Mesenchymal stem cell (in vitro differentiated cells and primary cell): Measurements from ENCODE around the gene MYCBPAP.

Experiments used
- DNase-seq: peaks from one replicate; pipeline ENCODE4 v3.0.0-alpha.2; 2013
- H2AFZ ChIP-seq: one replicate; pipeline ENCODE4 v1.6.1; 2013; ENCODE audit warnings: low read depth, mild to moderate bottlenecking, control low read depth, inconsistent platforms, low read length, moderate library complexity
- H2AK5ac ChIP-seq: 2 replicates; pipeline ENCODE4 v1.6.1; 2013; ENCODE audit warnings: low read length, moderate library complexity, mild to moderate bottlenecking, inconsistent platforms; ENCODE audit not compliant: severe bottlenecking
- H2BK120ac ChIP-seq: one replicate; pipeline ENCODE4 v1.6.1; 2013; ENCODE audit warnings: low read depth, mild to moderate bottlenecking, inconsistent platforms, low read length, moderate library complexity
- H2BK12ac ChIP-seq, 2 experiments: one replicate each; pipeline ENCODE4 v1.6.1; 2013; ENCODE audit warnings: inconsistent platforms in 2 of 2, low read length in 2 of 2, mild to moderate bottlenecking in 2 of 2, moderate library complexity in 2 of 2, control low read depth in 1 of 2
- H2BK15ac ChIP-seq: one replicate; pipeline ENCODE4 v1.6.1; 2013; ENCODE audit warnings: mild to moderate bottlenecking, low read depth, inconsistent platforms; ENCODE audit not compliant: poor library complexity, severe bottlenecking
- H2BK5ac ChIP-seq: 2 replicates; pipeline ENCODE4 v1.6.1; 2013; ENCODE audit warnings: low read depth, mild to moderate bottlenecking, low read length, control low read depth, inconsistent platforms; ENCODE audit not compliant: poor library complexity, severe bottlenecking
- H3K14ac ChIP-seq, 2 experiments: one replicate each; pipeline ENCODE4 v1.6.1; 2013; ENCODE audit warnings: inconsistent platforms in 2 of 2, low read length in 2 of 2, control low read depth in 1 of 2, mild to moderate bottlenecking in 1 of 2, moderate library complexity in 1 of 2
- H3K18ac ChIP-seq, 2 experiments: one replicate each; pipeline ENCODE4 v1.6.1; 2013; ENCODE audit warnings: inconsistent platforms in 2 of 2, low read length in 2 of 2, control low read depth in 1 of 2, low read depth in 1 of 2, mild to moderate bottlenecking in 1 of 2
- H3K23ac ChIP-seq, 2 experiments: one replicate each; pipeline ENCODE4 v1.6.1; 2013; ENCODE audit warnings: inconsistent platforms in 2 of 2, low read length in 2 of 2, mild to moderate bottlenecking in 2 of 2, moderate library complexity in 2 of 2, control low read depth in 1 of 2
- H3K27ac ChIP-seq: 2 replicates; pipeline ENCODE4 v1.5.1; 2013; ENCODE audit warnings: mild to moderate bottlenecking, moderate library complexity, low read length, control low read depth, inconsistent platforms; ENCODE audit not compliant: poor library complexity, severe bottlenecking
- H3K27me3 ChIP-seq, 2 experiments: 2 replicates each; pipeline versions ENCODE4 v1.6.1 to v1.7.0; 2013; ENCODE audit warnings: low read length in 2 of 2, mild to moderate bottlenecking in 2 of 2, moderate library complexity in 2 of 2, control low read depth in 1 of 2, inconsistent platforms in 1 of 2; ENCODE audit not compliant: control insufficient read depth in 1 of 2, insufficient read depth in 1 of 2
- H3K36me3 ChIP-seq, 2 experiments: 2 replicates each; pipeline versions ENCODE4 v1.6.1 to v1.7.0; 2013; ENCODE audit warnings: low read length in 2 of 2, control low read depth in 1 of 2, inconsistent platforms in 1 of 2, low read depth in 1 of 2, mild to moderate bottlenecking in 1 of 2; ENCODE audit not compliant: insufficient read depth in 2 of 2, control insufficient read depth in 1 of 2
- H3K4ac ChIP-seq, 2 experiments: one replicate each; pipeline ENCODE4 v1.6.1; 2013; ENCODE audit warnings: inconsistent platforms in 2 of 2, low read length in 2 of 2, mild to moderate bottlenecking in 2 of 2, moderate library complexity in 2 of 2, control low read depth in 1 of 2, low read depth in 1 of 2
- H3K4me1 ChIP-seq: 2 replicates; pipeline ENCODE4 v1.6.1; 2013; ENCODE audit warnings: low read depth, low read length, control low read depth; ENCODE audit not compliant: control insufficient read depth, insufficient read depth
- H3K4me2 ChIP-seq: 2 replicates; pipeline ENCODE4 v1.6.1; 2013; ENCODE audit warnings: low read length, mild to moderate bottlenecking, inconsistent platforms; ENCODE audit not compliant: poor library complexity, severe bottlenecking
- H3K4me3 ChIP-seq, 2 experiments: 2 replicates each; pipeline versions ENCODE4 v1.5.1 to v1.7.0; 2013; ENCODE audit warnings: low read length in 2 of 2, mild to moderate bottlenecking in 2 of 2, control low read depth in 1 of 2, low read depth in 1 of 2; ENCODE audit not compliant: insufficient read depth in 1 of 2
- H3K79me1 ChIP-seq: replicated peaks from 2 replicates; pipeline ENCODE4 v1.6.1; 2013; ENCODE audit warnings: mild to moderate bottlenecking, control low read depth, low read length, inconsistent platforms; ENCODE audit not compliant: poor library complexity, severe bottlenecking
- H3K9ac ChIP-seq: 2 replicates; pipeline ENCODE4 v1.7.0; 2013; ENCODE audit warnings: mild to moderate bottlenecking, low read length, moderate library complexity
- H3K9me3 ChIP-seq: 2 replicates; pipeline ENCODE4 v1.7.0; 2013; ENCODE audit warnings: mild to moderate bottlenecking, low read length; ENCODE audit not compliant: control insufficient read depth
- H4K8ac ChIP-seq: one replicate; pipeline ENCODE4 v1.6.1; 2013; ENCODE audit warnings: inconsistent platforms, mild to moderate bottlenecking, low read length, moderate library complexity
- H4K91ac ChIP-seq: one replicate; pipeline ENCODE4 v1.6.1; 2013; ENCODE audit warnings: mild to moderate bottlenecking, low read length, inconsistent platforms
- WGBS: methylation state at CpG from one replicate; pipeline ENCODE4 v1.1.7; 2013; ENCODE audit warnings: mixed read lengths; 5-methylcytosine and 5-hydroxymethylcytosine counted together

The MYCBPAP gene

GRCh38 chr17:50545311-50545710 is 37.1 kb downstream of the MYCBPAP start:
- Histone ChIP-seq H2BK120ac (no peak overlapping the region), H3K14ac (no peak overlapping the region), H2AK5ac (no peak overlapping the region), H3K27ac (no peak overlapping the region), H3K18ac (no peak overlapping the region), H2AFZ (no peak overlapping the region), H2BK12ac (no peak overlapping the region), H3K27me3 (peaks cover 0 to 5% of the 10 kb centered on the region in 2 experiments), H2BK5ac (no peak overlapping the region), H4K8ac (no peak overlapping the region), H3K4me2 (no peak overlapping the region), H4K91ac (no peak overlapping the region), H3K9me3 (no peaks in the 10 kb centered on the region), H3K9ac (no peak overlapping the region), H3K23ac (no peak overlapping the region), H3K4me3 (no peak overlapping the region), H3K36me3 (peaks cover 17 to 22% of the 10 kb centered on the region in 2 experiments), H3K4ac (no peak overlapping the region), H2BK15ac (no peak overlapping the region), H3K79me1 (peaks cover 13% of the 10 kb centered on the region), H3K4me1 (peaks cover 28% of the 10 kb centered on the region)
- no peak for DNase-seq
- 74% methylated on average over 8 of the region's 8 CpGs for WGBS

- no peak for DNase-seq
- WGBS, result 56% methylated on average over 4 of the region's 4 CpGs
- Histone ChIP-seq H3K4me2 (no peak overlapping the region), H2BK120ac (no peak overlapping the region), H3K27ac (no peak overlapping the region), H3K4me3 (peak overlapping the region in 1 of 2 experiments; percentile 92), H3K14ac (no peak overlapping the region), H2BK5ac (no peak overlapping the region), H3K36me3 (peaks cover 28 to 34% of the 10 kb centered on the region in 2 experiments), H2AFZ (no peak overlapping the region), H3K4me1 (peaks cover 23% of the 10 kb centered on the region), H3K23ac (no peak overlapping the region), H3K79me1 (peaks cover 20% of the 10 kb centered on the region), H3K4ac (no peak overlapping the region), H4K8ac (no peak overlapping the region), H3K27me3 (peaks cover 0 to 5% of the 10 kb centered on the region in 2 experiments), H2BK12ac (no peak overlapping the region), H3K9me3 (no peaks in the 10 kb centered on the region), H2BK15ac (no peak overlapping the region), H3K9ac (peak overlapping the region; percentile 89), H4K91ac (no peak overlapping the region), H2AK5ac (no peak overlapping the region), H3K18ac (no peak overlapping the region)
These were observed 38.4 kb downstream of the MYCBPAP start for GRCh38 chr17:50546701-50547034.

- peak within 1 kb of the TSS; percentile 89 for H3K9ac ChIP-seq
- peak within 1 kb of the TSS; percentile 16 for H2AFZ ChIP-seq
- peak within 1 kb of the TSS; percentile 64 to 92 for H3K4me3 ChIP-seq
- H3K9me3 ChIP-seq, result no peaks in the 10 kb centered on the region
- no peak within 1 kb of the TSS for H3K27ac ChIP-seq
- peak within 1 kb of the TSS; percentile 78 for H2BK120ac ChIP-seq
- H2AK5ac ChIP-seq, result peak within 1 kb of the TSS; percentile 17
- peaks cover 20% of the 10 kb centered on the region for H3K79me1 ChIP-seq
- DNase-seq, result peak; percentile 89
- H4K8ac ChIP-seq, result peak within 1 kb of the TSS; percentile 49
- peak within 1 kb of the TSS in 1 of 2 experiments; percentile 1 for H3K4ac ChIP-seq
- peak within 1 kb of the TSS; percentile 40 for H3K4me2 ChIP-seq
- H3K4me1 ChIP-seq, result peaks cover 21% of the 10 kb centered on the region
- peaks cover 33 to 38% of the 10 kb centered on the region in 2 experiments for H3K36me3 ChIP-seq
- H3K23ac ChIP-seq, result no peak within 1 kb of the TSS
- peak within 1 kb of the TSS in 1 of 2 experiments; percentile 56 for H3K14ac ChIP-seq
- peak within 1 kb of the TSS; percentile 92 for H2BK15ac ChIP-seq
- H3K18ac ChIP-seq, result peak within 1 kb of the TSS; percentile 40 to 76
- H4K91ac ChIP-seq, result peak within 1 kb of the TSS; percentile 89
- peaks cover 0 to 5% of the 10 kb centered on the region in 2 experiments for H3K27me3 ChIP-seq
- H2BK12ac ChIP-seq, result peak within 1 kb of the TSS in 1 of 2 experiments; percentile 25
- no peak within 1 kb of the TSS for H2BK5ac ChIP-seq
- WGBS, result 1% methylated on average over 40 of the region's 42 CpGs
These were observed 38.9 kb downstream of the MYCBPAP start, which contains the start of gene SPATA20 for GRCh38 chr17:50547035-50547735. TSS of gene SPATA20 (plus strand) at chr17:50547174. CDS start at chr17:50547209, 35 bp downstream.

GRCh38 chr17:50547736-50548083 is 39.5 kb downstream of the MYCBPAP start:
- H2AFZ ChIP-seq, result no peak overlapping the region
- no peak overlapping the region for H2AK5ac ChIP-seq
- H3K9me3 ChIP-seq, result no peaks in the 10 kb centered on the region
- H3K23ac ChIP-seq, result no peak overlapping the region
- peak overlapping the region in 1 of 2 experiments; percentile 13 for H3K14ac ChIP-seq
- peaks cover 18% of the 10 kb centered on the region for H3K4me1 ChIP-seq
- peaks cover 20% of the 10 kb centered on the region for H3K79me1 ChIP-seq
- peaks cover 36 to 38% of the 10 kb centered on the region in 2 experiments for H3K36me3 ChIP-seq
- WGBS, result 71% methylated on average over 2 of the region's 5 CpGs
- H3K27ac ChIP-seq, result no peak overlapping the region
- peak overlapping the region; percentile 5 for H4K91ac ChIP-seq
- H3K27me3 ChIP-seq, result peaks cover 0 to 5% of the 10 kb centered on the region in 2 experiments
- H3K9ac ChIP-seq, result peak overlapping the region; percentile 89
- H3K4ac ChIP-seq, result peak overlapping the region in 1 of 2 experiments; percentile 1
- no peak overlapping the region for H2BK15ac ChIP-seq
- DNase-seq, result no peak
- no peak overlapping the region for H2BK5ac ChIP-seq
- H4K8ac ChIP-seq, result peak overlapping the region; percentile 49
- H2BK12ac ChIP-seq, result no peak overlapping the region
- no peak overlapping the region for H2BK120ac ChIP-seq
- no peak overlapping the region for H3K18ac ChIP-seq
- H3K4me2 ChIP-seq, result peak overlapping the region; percentile 40
- H3K4me3 ChIP-seq, result peak overlapping the region; percentile 64 to 92
